Measurements from ENCODE around the gene MC4R.

MC4R gene

GRCh38 chr18:60404486-60405085, 32.0 kb upstream of the MC4R start:
- TF ChIP-seq CTCF (conservative IDR thresholded peaks at IDR 0.05) = no peak
- no peak overlapping the region for H3K27ac ChIP-seq

- H3K27ac ChIP-seq = no peak overlapping the region
- no peak for TF ChIP-seq CTCF (conservative IDR thresholded peaks at IDR 0.05)
Measured at GRCh38 chr18:60401346-60401745, 28.8 kb upstream of the MC4R start.

GRCh38 chr18:60391571-60392226, 19.1 kb upstream of the MC4R start:
- no peak overlapping the region for H3K27ac ChIP-seq
- TF ChIP-seq CTCF (conservative IDR thresholded peaks at IDR 0.05) = no peak

DNA sequence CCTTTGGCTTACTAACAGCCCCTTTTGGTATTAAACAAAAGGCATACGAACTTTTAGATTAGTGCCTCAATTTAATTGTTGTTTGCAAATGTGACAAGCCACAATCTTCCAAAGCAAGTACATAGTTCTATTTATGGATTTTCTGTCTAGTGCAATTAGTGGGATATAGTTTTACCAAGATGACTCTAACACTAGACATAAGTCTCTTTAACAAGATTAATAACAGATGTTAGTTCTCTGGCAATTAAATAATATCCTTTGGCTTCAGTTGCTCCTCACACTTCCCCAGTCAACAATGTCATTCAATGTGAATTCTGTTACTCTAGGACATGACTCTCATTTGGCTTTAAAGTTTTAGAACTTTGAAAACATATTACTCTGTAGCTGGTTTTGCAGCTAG, 16.7 kb upstream of the MC4R start:
- H3K27ac ChIP-seq = no peak overlapping the region
- TF ChIP-seq CTCF (conservative IDR thresholded peaks at IDR 0.05) = no peak

- no peak overlapping the region for H3K27ac ChIP-seq
- no peak for TF ChIP-seq CTCF (conservative IDR thresholded peaks at IDR 0.05)
Measured at GRCh38 chr18:60385693-60386092, 13.1 kb upstream of the MC4R start.

- no peak for TF ChIP-seq CTCF (conservative IDR thresholded peaks at IDR 0.05)
- no peak overlapping the region for H3K27ac ChIP-seq
Measured at GRCh38 chr18:60383893-60384292, 11.3 kb upstream of the MC4R start.

DNA sequence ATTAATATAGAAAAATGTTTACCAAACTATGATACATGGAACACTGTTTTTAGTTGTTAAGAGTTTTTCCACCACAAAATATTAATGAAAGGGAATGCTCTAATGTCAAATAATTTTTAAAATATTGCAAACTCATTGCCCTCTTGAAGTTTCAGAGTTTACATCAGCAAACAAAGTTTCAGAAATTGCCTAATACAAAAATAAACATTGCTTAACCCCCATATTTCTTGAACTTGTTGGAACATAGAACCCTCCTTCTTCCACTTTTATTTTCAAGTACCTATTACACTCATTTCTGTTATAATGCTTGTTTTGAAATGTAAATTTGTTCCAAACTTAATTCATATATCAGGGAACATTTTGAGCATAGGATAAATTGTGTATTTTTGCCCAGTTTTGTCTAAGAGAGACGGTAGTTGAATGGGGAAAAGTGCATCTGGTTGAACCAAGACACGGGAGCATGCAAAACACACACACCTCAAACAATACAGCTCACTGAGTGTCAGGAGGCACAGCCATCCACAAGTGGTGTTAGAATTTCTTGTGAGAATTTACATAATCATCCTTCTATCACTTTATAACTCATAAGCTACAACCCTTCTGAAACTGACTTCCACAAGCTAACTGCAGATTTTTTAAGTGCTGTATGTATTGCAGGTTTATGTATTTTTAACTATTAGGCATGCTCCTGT, 5.3 kb upstream of the MC4R start:
- H3K27ac ChIP-seq = no peak overlapping the region
- no peak for TF ChIP-seq CTCF (conservative IDR thresholded peaks at IDR 0.05)
